PC-3 (cell line): ENCODE measurements around the gene ZNF606. TPM values are rescaled to one million over a fixed set of nuclear protein-coding genes. Genes with fewer than 3 reads are reported as not detected.

Experiments used
- total RNA-seq: library from RNA; depleted of rRNA; stranded (reverse); fragments of >200 nt; gene quantifications from 2 replicates; pipeline ENCODE4 v1.2.3, GENCODE V29; 2014; rRNA removed

ZNF606 gene
- total RNA-seq, 1 experiment from 2014 or later: 6.0 TPM

Other genes with a start within 250 kb of the ZNF606 start
- 13.1 and 13.2 TPM in 2 replicates for gene ZNF586, start 233.1 kb downstream of the ZNF606 start, total RNA-seq
- gene ZNF552, start 187.9 kb downstream of the ZNF606 start, total RNA-seq: 8.4 and 12.0 TPM in 2 replicates
- 21.2 and 28.0 TPM in 2 replicates for gene ZNF587B, start 172.5 kb downstream of the ZNF606 start, total RNA-seq
- gene ZNF587, start 153.0 kb downstream of the ZNF606 start, total RNA-seq: 16.3 and 21.4 TPM in 2 replicates
- gene ZNF814, start 113.8 kb downstream of the ZNF606 start, total RNA-seq: 3.3 and 3.6 TPM in 2 replicates
- gene ZNF417, start 86.2 kb downstream of the ZNF606 start, total RNA-seq: 9.3 and 10.1 TPM in 2 replicates
- gene ZNF418, start 67.4 kb downstream of the ZNF606 start, total RNA-seq: 0.04 TPM in 1 of 2 replicates, not detected in the other
- 4.4 and 5.5 TPM in 2 replicates for gene ZNF256, start 55.1 kb downstream of the ZNF606 start, total RNA-seq
- 0.40 TPM in 1 of 2 replicates, not detected in the other for gene C19orf18, start 28.3 kb downstream of the ZNF606 start, total RNA-seq
- not detected in 2 replicates for gene ZSCAN1, start 31.2 kb upstream of the ZNF606 start, total RNA-seq
- not detected in 2 replicates for gene ZNF135, start 56.5 kb upstream of the ZNF606 start, total RNA-seq
- 0.66 and 1.7 TPM in 2 replicates for gene ZSCAN18, start 95.4 kb upstream of the ZNF606 start, total RNA-seq
- 8.2 and 10.5 TPM in 2 replicates for gene ZNF329, start 148.0 kb upstream of the ZNF606 start, total RNA-seq
- 15.4 and 16.1 TPM in 2 replicates for gene ZNF274, start 180.2 kb upstream of the ZNF606 start, total RNA-seq
- gene ZNF544, start 226.1 kb upstream of the ZNF606 start, total RNA-seq: 73.7 and 115 TPM in 2 replicates